COLO829 (cell line): Measurements from ENCODE around the gene TBX15.
"Not testable (repeated sequence)": the region's sequence is repeated elsewhere in the genome, so short reads cannot be mapped to it uniquely, and the experiment has no call there.

Experiments
- DNase-seq: peaks from one replicate; pipeline ENCODE4 v3.0.0; 2012; ENCODE audit warnings: low spot score

TBX15 gene

GRCh38 chr1:118958937-118959631 is 29.1 kb downstream of the TBX15 start:
- no peak for DNase-seq

DNA sequence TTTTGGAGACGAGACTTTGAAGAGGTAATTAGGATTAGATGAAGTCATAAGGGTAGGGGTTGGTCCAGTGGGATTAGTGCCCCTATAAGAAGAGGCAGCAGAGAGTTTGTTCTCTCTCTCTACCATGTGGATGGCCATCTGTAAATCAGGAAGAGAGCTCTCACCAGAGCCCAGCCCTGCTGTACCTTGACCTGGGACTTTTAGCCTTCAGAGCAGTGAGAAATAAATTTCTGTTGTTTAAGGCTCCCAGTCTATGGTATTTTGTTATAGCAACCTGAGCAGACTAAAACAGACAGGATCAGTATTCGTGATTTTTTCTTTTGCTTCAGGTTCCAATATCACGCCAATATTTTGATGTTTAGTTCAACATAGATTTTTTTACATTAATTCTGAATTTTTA is 30.0 kb downstream of the TBX15 start:
- DNase-seq, result no peak

DNA sequence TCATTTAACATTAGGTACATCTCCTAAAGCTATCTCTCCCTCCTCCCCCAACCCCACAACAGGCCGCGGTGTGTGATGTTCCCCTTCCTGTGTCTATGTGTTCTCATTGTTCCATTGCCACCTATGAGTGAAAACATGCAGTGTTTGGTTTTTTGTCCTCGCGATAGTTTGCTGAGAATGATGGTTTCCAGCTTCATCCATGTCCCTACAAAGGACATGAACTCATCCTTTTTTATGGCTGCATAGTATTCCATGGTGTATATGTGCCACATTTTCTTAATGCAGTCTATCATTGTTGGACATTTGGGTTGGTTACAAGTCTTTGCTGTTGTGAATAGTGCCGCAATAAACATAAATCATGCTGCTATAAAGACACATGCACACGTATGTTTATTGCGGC is 30.6 kb downstream of the TBX15 start:
- not testable (repeated sequence) for DNase-seq

- no peak for DNase-seq
Observed at GRCh38 chr1:118954301-118954905, 33.7 kb downstream of the TBX15 start.

GRCh38 chr1:118951270-118951936 is 36.7 kb downstream of the TBX15 start:
- no peak for DNase-seq

GRCh38 chr1:118949315-118949714 is 38.8 kb downstream of the TBX15 start:
- no peak for DNase-seq

DNA sequence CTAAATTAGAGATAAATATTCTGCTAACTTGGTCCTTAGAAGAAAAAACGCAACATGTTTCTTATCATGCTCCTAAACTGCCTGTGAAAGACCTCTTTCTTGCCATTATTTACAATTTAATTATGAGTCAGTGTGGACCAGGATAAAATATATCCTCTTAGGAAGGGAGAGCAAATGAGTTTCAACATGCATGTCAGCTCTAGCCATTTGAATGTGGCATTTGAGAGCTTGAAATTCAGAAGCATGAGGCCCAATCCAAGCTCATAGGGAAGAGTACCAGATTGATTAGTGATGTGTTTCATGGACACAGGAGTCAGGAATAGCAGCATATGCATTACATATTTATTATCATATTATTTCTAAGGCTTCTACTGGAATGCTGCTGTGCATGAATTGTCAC is 39.3 kb downstream of the TBX15 start:
- peak; percentile 4 for DNase-seq

- no peak for DNase-seq
Observed at GRCh38 chr1:118948351-118948750, 39.8 kb downstream of the TBX15 start.

GRCh38 chr1:118947790-118948189 is 40.4 kb downstream of the TBX15 start:
- DNase-seq, result peak; percentile 50

DNA sequence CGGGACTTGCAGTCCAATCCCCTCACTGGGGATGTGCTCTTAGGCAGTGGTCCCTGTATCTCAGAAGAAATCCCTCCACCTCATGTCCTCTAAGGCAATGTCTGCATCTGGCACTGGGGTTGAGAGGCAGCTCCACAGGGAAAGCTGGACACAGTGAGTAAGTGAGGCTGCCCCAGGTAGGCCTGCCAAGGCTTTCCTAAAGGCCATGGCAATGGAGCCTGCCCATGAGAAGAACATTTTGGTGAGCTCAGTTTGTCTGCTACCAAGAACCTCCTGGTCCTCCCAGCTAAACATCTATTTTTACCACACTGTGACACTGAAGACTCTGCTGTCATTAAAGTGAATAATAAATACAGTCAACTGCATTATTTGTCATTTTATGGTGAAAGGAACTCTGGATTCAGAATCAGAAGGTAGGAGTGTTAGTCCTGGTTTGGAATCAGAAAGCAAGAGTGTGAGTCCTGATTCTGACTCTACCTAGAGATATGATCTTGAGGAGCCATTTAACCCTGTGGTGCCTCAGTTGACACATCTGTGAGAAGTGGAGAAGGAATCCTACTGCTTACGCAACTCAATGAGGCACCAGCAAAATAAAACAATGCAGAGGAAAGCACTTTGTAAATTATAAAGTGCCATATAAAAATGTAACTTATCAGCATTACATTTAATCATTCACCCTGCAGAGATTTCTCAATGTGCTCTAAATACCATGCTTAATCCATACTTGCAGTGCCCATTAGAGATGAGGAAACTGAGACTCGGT is 41.0 kb downstream of the TBX15 start:
- no peak for DNase-seq

DNA sequence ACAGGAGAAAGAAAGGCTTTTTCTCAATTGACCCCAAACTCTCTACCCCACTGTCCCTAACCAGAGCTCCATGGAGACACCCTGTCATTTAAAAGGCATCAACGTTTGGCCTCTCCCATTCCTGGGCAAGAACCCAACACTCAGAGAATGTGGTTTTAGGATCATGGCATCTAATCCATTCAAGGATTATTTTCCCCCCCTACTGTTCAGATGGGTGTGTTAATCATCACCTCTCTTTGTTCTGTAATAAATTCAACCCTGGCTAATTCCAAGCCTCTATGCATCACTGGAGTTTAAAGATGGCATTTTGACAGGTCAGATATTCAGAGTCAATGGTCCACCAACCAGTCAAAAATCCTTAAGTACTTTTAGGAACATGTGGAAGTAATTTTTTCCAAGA is 42.7 kb downstream of the TBX15 start:
- DNase-seq, result no peak

DNA sequence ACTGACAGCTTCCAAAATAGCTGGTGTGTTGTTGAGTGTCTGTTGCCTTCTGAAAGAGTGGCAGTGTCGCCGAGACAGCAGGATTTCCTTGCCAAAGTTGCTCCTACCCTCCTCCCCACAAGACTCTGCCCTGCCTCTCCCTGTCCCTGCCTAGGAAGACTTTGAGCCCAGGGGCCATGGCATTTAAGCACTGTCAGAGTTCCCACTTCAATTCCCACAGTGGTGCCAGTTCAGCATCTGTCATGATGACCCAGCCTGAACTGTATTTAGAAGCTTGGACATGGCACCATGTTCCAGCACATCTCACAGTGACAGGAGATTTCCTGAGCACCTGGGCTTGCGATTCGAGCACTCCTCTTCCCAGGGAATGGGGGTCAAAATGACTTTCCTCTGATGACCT is 43.6 kb downstream of the TBX15 start:
- no peak for DNase-seq

GRCh38 chr1:118944133-118944532 is 44.0 kb downstream of the TBX15 start:
- no peak for DNase-seq

DNA sequence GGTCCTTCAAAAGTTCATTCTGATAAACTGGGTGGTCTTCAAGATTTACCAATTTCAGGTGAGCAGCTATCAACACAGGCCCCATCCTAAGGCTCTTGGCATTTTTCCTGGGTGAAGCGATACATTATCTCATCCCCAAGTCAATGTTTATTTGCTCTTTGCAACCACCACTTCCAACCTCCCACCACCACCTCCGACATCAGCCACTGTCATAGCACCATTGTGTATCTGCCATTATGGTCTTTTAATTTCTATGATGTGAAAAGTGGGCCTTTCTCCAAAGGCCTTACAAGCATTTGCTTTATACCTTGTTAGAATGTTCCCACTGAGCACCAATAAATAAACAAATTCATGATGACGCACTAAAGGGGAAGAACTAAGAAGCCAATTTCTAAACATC is 47.2 kb downstream of the TBX15 start:
- DNase-seq, result no peak

- no peak for DNase-seq
Observed at GRCh38 chr1:118937413-118938072, 50.6 kb downstream of the TBX15 start.

DNA sequence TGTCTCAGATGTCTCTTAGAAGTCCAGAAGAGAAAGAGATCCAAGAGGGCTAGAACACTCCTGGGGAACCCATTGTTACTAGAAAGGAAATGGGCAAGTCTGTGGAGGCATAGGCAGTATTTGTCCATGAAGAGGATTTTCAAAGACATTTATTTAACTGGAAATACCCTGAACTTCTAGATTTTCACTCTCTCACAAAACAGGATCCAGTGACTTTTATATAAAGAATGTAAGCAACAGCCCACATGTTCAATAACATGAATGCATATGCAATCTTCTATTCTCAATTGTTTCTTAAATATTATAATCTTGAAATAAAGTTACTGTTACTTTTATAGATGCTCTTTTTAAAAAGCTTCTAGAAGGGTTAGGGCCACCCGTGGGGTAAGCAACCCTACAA is 53.4 kb downstream of the TBX15 start:
- no peak for DNase-seq

- DNase-seq, result no peak
Observed at GRCh38 chr1:118933051-118933781, 54.9 kb downstream of the TBX15 start.

DNA sequence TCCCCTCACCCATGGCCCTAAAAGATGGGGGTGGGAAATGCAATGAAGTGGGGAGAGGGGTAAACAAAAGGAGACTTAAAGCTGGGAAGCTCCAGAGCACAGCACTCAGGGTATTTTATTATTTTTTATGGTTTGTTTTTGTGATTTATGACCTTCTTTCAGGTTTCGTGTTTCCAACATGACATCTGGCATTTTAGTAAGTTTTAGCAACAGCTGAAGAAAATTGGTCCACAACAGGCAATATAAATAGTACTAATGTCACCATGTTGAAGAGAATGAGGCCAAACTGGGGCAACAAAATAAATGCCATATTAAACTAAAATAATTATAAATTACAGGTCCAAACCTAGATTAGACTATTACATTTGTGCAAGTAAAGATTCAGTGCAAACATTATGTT is 56.3 kb downstream of the TBX15 start:
- DNase-seq, result no peak

DNA sequence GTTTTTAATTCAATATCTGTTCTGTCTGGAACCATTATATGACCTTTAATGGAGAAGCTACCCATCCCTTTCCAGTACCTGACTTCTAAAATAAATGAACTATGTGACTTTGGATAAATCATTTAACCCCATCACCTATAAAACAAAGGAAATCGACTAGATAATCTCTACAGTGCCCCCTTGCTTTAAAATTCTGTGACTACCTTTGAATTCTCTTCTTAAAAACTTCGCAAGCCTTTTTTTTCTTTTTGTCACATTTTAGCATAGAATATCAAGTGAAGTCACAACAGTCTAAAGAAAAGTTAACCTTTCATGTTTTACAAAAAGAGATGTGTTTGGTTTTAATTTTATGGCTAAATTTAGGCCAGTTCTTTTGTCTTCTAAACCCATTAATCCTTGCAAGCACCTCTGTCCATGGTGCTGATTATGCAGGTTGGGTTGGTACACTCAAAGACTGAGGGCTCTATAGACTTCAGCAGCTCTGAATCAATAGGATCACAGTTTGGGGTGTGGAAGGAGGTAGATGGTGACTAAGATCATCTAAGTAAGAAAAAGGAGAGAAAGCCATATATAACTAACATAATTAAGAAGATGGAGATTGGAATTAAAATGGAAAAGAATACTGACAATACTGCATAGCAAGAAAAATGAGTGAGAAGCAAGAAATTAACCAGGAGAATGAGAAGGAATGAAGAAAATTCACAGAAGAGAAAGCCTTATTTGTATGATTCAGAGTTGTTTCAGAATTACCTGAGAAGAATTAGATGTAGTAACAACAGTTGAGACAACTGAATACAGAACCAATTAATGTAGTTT is 59.2 kb downstream of the TBX15 start:
- DNase-seq, result no peak

DNA sequence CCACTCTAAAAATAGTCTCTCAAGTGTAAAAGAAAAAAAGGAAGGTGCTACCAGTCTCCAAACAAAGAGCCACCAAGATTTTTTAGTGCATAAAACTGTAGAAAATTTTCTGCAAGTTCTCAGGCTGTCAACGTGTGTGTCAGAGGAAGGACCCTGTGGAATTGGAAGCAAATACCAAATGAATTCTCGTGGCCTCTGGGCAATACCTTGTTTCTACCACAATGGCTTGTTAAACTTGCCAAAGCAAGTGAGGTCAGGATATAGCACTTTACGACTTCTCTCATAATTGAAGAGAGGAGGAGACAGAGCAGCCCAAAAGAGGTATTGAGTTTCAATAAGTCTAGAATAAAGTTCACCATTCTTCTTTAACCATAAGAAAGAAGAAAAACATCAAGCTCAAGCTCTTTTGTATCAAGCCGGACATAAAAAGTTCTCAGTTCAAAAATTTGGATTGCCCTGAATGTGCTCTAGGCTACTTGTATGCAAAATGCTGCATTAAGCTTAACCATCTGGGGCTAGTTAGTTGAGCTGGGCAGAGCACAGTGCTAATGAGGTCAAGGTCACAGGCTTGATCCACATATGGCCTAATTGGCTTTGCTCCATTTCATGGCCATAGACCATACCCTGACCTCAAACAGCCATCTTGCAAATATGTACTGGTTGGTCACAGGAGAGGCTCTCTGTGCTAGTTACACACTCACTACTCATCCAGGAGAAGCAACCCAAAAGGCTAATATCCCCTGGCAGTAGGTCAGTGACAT is 60.5 kb downstream of the TBX15 start:
- no peak for DNase-seq
